Stimulated activated CD4-positive, alpha-beta T cell treated with anti-CD3 and anti-CD28 coated beads, Interleukin-4, amount 100 ng/mL, for 4 hours (primary cell): ENCODE results near the gene ADH5.
"Not testable (repeated sequence)": the region's sequence is repeated elsewhere in the genome, so short reads cannot be mapped to it uniquely, and the experiment has no call there.

Experiments used
- DNase-seq, 2 experiments: peaks; one replicate each; pipeline ENCODE4 v3.0.0-alpha.2; 2020

The ADH5 gene

DNA sequence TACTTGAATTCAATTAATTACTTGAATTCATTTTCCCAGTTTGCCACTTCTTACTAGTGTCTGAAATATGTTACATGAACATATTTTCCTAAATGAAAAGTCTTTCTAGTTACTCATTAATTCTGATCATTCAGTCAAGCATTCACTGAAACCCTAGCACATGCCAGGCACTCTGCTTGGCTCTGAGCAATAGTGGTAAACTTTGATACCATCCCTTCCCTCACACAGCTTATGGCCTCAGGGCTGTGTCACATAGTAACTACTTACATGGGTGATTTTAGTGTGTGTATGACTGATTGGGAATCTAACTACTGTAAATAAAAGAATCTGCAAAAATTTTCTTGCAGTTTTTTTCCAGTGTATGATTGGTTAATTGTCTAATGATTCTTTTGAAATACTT is 60.4 kb downstream of the ADH5 start:
- DNase-seq, result no peak

GRCh38 chr4:99027304-99027703 is 61.3 kb downstream of the ADH5 start:
- DNase-seq, result no peak

DNA sequence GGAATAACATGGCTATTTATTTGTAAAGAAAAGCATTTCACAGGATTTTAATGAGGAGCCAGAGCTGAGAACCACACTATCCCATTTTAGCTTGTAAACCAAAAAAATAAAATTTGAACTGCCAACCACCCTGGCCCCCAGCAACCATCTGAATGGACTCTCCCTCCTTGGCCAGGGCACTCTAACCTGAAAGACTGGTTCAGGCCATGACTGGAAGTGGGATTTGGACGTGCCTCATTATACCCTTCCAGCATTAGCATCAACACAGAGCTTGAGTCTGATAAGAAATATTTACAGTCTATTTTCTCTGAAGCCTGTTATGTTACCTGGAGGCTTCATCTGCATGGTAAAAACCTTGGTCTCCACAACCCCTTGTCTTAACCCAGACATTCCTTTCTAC is 63.1 kb downstream of the ADH5 start:
- DNase-seq, result no peak

GRCh38 chr4:99024481-99025275 is 63.9 kb downstream of the ADH5 start:
- DNase-seq, result no peak

- DNase-seq, result not testable (repeated sequence)
These were observed 64.8 kb downstream of the ADH5 start for GRCh38 chr4:99023800-99024251.

GRCh38 chr4:99022566-99022965 is 66.0 kb downstream of the ADH5 start:
- DNase-seq, result no peak

DNA sequence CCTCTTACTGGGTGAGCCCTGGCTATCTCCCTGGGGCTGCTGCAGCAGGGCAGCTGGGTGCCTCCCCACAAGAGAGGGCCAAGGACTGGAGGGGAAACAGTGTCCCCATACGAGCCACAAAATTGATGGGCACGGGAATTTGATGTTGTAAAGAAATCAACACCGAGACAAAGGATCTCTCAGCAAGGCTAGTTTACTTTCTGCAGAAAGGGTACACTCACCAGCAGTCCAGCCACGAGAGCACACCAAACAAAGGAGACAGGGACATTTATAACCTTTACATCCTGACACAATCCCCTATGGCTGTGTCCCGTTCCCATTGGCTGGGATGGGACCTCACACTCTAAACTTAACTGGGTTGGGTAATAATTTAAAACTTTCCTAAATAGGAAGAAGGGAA is 67.2 kb downstream of the ADH5 start:
- no peak for DNase-seq
